Measurements from ENCODE around the gene MAGED2.

DNA sequence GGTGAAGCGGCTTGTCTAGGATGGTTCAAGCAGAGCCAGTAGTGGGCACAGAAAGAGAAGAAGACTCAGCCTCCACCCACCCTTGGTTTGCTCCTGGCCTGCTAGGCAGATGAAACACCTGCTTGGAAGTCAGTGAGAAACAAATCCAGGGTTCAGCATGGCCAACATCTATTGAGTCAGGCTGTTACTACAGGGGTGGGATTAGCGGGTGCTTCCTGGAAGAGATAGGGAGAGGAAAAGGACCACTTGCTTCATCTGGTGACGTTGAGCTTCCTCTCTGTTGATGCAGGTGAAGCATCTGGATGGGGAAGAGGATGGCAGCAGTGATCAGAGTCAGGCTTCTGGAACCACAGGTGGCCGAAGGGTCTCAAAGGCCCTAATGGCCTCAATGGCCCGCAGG lies 3.0 kb downstream of the MAGED2 start:
- TF ChIP-seq BRCA1 (IDR thresholded peaks at IDR 0.05) (no peak), BRCA1 (CRISPR knock-in tag; IDR thresholded peaks at IDR 0.05) (no peak), EHMT2 (IDR thresholded peaks at IDR 0.05) (no peak), EZH2 (IDR thresholded peaks at IDR 0.05; ENCODE audit: borderline replicate concordance, low read depth, low read length) (no peak), BDP1 (IDR thresholded peaks at IDR 0.05; ENCODE audit: insufficient read depth, insufficient read length) (no peak), FOXA1 (IDR thresholded peaks at IDR 0.05; ENCODE audit: borderline replicate concordance) (no peak), CHD1 (IDR thresholded peaks at IDR 0.05; ENCODE audit: low read length) (no peak), MAFF (IDR thresholded peaks at IDR 0.05; ENCODE audit: low read length) (no peak)
- TF ChIP-seq, protein P1, sequence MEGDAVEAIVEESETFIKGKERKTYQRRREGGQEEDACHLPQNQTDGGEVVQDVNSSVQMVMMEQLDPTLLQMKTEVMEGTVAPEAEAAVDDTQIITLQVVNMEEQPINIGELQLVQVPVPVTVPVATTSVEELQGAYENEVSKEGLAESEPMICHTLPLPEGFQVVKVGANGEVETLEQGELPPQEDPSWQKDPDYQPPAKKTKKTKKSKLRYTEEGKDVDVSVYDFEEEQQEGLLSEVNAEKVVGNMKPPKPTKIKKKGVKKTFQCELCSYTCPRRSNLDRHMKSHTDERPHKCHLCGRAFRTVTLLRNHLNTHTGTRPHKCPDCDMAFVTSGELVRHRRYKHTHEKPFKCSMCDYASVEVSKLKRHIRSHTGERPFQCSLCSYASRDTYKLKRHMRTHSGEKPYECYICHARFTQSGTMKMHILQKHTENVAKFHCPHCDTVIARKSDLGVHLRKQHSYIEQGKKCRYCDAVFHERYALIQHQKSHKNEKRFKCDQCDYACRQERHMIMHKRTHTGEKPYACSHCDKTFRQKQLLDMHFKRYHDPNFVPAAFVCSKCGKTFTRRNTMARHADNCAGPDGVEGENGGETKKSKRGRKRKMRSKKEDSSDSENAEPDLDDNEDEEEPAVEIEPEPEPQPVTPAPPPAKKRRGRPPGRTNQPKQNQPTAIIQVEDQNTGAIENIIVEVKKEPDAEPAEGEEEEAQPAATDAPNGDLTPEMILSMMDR (IDR thresholded peaks at IDR 0.05 in 2 of 3, conservative IDR thresholded peaks at IDR 0.05 in 1 of 3; ENCODE audit: insufficient read depth in 2 of 3, low read depth in 1 of 3, low read length in 3 of 3): no peak
- TF ChIP-seq, protein P2, sequence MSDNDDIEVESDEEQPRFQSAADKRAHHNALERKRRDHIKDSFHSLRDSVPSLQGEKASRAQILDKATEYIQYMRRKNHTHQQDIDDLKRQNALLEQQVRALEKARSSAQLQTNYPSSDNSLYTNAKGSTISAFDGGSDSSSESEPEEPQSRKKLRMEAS (CRISPR knock-in tag; IDR thresholded peaks at IDR 0.05): no peak
- TF ChIP-seq, protein P3, sequence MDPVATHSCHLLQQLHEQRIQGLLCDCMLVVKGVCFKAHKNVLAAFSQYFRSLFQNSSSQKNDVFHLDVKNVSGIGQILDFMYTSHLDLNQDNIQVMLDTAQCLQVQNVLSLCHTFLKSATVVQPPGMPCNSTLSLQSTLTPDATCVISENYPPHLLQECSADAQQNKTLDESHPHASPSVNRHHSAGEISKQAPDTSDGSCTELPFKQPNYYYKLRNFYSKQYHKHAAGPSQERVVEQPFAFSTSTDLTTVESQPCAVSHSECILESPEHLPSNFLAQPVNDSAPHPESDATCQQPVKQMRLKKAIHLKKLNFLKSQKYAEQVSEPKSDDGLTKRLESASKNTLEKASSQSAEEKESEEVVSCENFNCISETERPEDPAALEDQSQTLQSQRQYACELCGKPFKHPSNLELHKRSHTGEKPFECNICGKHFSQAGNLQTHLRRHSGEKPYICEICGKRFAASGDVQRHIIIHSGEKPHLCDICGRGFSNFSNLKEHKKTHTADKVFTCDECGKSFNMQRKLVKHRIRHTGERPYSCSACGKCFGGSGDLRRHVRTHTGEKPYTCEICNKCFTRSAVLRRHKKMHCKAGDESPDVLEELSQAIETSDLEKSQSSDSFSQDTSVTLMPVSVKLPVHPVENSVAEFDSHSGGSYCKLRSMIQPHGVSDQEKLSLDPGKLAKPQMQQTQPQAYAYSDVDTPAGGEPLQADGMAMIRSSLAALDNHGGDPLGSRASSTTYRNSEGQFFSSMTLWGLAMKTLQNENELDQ (CRISPR knock-in tag; IDR thresholded peaks at IDR 0.05; ENCODE audit: borderline replicate concordance): no peak
- TF ChIP-seq, protein P4, sequence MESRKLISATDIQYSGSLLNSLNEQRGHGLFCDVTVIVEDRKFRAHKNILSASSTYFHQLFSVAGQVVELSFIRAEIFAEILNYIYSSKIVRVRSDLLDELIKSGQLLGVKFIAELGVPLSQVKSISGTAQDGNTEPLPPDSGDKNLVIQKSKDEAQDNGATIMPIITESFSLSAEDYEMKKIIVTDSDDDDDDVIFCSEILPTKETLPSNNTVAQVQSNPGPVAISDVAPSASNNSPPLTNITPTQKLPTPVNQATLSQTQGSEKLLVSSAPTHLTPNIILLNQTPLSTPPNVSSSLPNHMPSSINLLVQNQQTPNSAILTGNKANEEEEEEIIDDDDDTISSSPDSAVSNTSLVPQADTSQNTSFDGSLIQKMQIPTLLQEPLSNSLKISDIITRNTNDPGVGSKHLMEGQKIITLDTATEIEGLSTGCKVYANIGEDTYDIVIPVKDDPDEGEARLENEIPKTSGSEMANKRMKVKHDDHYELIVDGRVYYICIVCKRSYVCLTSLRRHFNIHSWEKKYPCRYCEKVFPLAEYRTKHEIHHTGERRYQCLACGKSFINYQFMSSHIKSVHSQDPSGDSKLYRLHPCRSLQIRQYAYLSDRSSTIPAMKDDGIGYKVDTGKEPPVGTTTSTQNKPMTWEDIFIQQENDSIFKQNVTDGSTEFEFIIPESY (CRISPR knock-in tag; IDR thresholded peaks at IDR 0.05): no peak

Data from K562 (cell line).